Left ventricle myocardium superior (tissue), 1 donor: ENCODE measurements around the gene LZTR1. TPM values are rescaled to one million over a fixed set of nuclear protein-coding genes. Genes with fewer than 3 reads are reported as not detected.

ENCODE experiments used
- ATAC-seq: fragments of 200-7000 bp; cut with Tn5 transposase; one replicate; pipeline ENCODE4 v1.9.1; 2020; ENCODE audit warnings: mild to moderate bottlenecking, moderate library complexity
- DNase-seq: peaks from one replicate; pipeline ENCODE4 v3.0.0-alpha.2; 2020
- intact Hi-C: fragments of 100-400 bp; cut with micrococcal nuclease; formaldehyde crosslinking; loops from one replicate; pipeline ENCODE4 v1.11.0; 2022
- total RNA-seq: library from RNA; stranded (reverse); fragmentation: NEBNext Ultra II Directional; extraction: Animal tissue kit (Norgen Biotek cat#: 25700); gene quantifications from one replicate; pipeline ENCODE4 v1.2.1, GENCODE V29; 2021
- donor health status: DM: no; HTN: yes; CAD: no; lungs with severe emphysema.

LZTR1 gene
- total RNA-seq, 1 donor from 2014 or later, result 24.4 TPM

DNA sequence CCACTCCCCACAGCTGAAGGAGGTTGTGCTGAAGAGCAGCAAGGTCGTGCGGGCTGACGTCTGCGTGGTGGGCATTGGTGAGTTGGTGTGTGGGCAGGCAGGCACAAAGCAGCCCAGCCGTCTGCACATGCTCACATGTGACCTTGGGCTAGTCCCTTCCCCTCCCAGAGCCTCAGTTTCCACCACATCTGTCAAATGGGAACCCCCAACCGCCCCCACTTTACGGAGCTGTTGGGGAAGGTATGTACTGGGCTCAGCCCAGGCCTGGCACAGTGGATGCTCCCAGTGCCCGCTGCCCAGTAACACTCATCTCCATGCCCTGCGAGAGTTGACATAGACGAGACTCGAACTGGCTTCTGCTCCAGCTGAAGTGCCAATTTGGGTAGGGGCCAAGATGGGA, 5.1 kb upstream of the LZTR1 start:
- DNase-seq, result no peak
- intact Hi-C loops, result no loop called here

DNA sequence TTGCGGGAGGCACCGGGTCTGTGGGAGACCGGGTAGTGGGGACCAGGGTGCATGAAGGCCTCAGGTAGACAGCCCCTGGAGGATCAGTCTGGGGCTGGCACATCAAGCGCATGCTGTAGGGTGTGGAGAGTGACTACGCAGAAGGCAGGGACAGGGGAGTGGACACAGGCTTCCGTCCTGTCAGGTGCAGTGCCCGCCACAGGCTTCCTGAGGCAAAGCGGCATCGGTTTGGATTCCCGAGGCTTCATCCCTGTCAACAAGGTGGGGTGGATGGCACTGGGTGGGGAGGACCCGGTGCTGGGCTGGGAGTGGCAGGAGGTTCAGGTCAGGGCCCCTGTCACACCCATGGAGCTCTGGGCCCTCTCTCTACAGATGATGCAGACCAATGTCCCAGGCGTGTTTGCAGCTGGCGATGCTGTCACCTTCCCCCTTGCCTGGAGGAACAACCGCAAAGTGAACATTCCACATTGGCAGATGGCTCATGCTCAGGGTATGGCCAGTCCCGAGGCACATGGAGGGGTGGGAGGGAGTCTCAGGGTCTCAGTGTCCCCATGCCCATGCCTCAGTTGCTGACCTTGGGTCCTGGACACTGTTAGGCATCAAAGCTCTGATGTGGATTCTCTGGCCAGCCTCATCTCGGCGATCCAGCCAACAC, 4.5 kb upstream of the LZTR1 start:
- DNase-seq, result no peak
- intact Hi-C loops, result no loop called here
- ATAC-seq, result no peak

More for the DNA sequence above, 5.1 kb upstream of the LZTR1 start:
- ATAC-seq, result no peak

DNA sequence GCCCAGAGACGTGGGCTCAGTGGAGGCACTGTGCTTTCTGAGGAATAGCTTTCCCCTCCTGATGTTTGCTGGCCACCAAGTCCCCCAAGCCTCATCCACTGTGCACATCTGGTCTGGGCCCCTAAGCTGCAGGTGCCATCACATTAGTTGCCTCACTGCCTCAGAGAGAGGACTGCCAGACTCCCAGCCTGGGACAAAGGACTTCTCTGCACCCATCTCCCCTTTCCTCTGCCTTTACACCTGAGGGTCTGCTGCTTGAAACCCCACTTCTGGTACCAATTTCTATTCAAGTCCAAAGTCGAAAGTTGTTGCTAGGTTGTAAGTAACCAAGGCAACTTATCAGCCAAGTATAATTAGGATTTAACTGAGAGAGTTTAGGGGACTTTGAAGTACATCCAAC, 3.7 kb upstream of the LZTR1 start:
- no peak for ATAC-seq
- DNase-seq, result no peak
- intact Hi-C loops, result no loop called here

DNA sequence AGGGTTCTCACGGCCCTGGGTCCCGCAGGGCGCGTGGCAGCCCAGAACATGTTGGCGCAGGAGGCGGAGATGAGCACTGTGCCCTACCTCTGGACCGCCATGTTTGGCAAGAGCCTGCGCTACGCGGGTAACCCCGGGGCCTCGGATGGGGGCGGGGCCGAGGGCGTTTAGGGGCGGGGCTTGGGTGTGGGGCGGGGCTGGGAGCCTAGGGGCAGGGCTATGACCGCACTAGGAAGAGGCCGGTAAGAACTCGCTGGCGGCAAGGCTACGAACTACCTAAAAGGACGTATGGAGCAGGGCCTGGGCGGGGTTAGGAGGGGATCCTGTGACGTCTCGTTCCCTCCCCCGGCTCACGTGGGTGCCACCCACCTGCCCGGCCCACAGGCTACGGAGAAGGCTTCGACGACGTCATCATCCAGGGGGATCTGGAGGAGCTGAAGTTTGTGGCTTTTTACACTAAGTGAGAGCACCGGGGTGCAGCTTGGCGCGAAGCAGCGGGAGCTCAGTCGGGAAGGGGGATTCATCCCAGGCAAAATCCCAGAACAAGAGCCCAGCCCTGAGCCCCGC, 2.8 kb upstream of the LZTR1 start:
- ATAC-seq (peak; percentile 27), DNase-seq (peak; percentile 68)
- intact Hi-C loops, result no loop called here

DNA sequence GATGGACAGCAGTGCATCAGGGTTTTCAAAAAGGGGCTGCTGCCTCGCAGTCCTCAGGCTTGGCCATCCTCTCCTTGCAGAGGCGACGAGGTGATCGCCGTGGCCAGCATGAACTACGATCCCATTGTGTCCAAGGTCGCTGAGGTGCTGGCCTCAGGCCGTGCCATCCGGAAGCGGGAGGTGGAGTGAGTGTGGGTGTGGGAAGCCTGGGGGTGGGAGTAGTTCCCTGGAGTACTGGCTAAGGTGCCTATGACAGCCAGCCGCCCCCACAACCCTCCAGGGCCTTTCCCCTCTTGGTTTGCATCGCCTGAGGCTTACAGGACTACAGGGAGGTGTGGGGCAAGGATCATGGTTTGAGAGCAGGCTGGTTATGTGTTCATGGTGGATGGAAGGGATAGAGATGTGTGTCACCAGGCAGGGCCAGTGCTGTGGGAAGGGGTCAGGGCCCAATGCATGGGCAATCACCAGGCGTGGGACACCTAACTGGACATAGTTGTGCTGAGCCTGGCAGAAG, 2.1 kb upstream of the LZTR1 start:
- DNase-seq (no peak), ATAC-seq (no peak)
- intact Hi-C loops, result loop anchor here (10.0 kb wide), 1 partner anchor 65 kb away; the partner anchor contains the start of gene CRKL

DNA sequence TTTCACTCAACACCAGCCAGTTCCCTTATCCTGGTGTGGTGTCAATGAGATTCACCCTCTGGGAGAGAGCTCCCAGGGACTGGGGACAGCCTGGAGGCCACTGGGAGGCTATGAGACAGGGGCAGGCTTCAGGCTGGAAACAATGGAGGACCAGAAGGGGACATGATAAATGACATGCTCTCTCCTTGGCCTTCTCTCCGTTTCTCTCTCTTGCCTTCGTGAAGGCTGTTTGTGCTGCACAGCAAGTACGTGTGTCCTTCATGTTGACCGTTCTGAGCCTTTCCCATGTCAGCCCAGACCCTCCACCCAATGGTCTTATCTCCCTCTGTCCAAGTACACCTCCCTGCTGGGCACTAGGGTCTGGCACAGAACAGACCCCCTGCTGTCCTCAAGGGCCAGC, 1.6 kb upstream of the LZTR1 start:
- DNase-seq (no peak), ATAC-seq (no peak)
- intact Hi-C loops, result loop anchor here (10.0 kb wide), 1 partner anchor 66 kb away; the partner anchor contains the start of gene CRKL

DNA sequence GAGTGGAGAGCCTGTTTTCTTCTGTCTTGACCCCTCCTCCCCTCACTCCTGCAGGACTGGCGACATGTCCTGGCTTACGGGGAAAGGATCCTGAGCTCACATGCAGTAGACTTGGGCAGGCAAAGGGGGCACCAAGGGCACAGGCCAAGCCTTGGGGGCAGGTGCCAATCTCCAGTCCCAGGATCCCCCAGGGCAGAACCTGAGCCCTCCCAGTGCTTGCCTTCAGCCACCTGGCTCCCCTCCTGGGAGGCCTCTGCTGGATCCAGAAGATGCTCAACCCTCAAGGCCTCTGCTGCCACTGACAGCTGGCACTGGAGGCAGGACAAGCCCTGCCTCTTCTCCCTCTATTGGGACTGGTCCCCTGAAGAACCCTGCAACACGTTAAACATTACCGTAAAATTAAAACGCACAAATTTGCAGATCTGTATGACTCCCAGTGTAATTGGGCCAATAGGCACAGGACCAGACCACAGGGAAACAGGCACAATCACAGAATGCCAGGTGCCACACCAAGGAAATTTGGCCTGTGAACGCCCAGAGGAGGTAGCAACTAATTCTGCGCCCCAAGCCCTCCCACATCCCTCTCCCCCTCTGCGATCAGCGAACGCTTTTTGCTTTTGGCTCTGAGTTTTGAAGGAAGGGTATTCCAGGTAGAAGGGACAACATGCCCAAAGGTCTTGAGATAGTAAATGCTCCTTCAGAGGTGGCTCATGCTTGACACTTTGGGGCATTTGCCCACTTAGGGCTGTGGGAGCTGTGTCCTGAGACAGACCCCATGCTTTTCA, 967 bp upstream of the LZTR1 start:
- intact Hi-C loops, result loop anchor here (10.0 kb wide), 1 partner anchor 66 kb away; the partner anchor contains the start of gene CRKL
- no peak for ATAC-seq
- DNase-seq, result no peak

DNA sequence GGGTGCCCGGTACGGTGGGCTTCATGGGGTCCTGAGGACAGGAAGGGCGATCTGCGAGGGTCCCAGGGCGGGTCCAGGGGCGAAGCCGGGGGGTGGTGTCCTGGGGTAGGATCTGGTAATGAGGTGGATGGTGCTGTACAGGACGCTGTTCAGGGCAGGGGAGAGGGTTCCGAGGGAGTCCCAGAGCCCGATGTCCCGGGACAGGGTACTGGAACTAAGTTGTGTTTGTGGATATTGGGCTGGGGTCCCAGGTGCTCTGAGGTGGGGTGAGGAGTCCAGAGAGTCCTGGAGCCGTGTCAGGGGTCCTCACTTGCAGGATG, 426 bp downstream of the LZTR1 start:
- DNase-seq (no peak), ATAC-seq (peak; percentile 12)
- intact Hi-C loops, result loop anchor here (10.0 kb wide), 1 partner anchor 68 kb away; the partner anchor contains the start of gene CRKL

DNA sequence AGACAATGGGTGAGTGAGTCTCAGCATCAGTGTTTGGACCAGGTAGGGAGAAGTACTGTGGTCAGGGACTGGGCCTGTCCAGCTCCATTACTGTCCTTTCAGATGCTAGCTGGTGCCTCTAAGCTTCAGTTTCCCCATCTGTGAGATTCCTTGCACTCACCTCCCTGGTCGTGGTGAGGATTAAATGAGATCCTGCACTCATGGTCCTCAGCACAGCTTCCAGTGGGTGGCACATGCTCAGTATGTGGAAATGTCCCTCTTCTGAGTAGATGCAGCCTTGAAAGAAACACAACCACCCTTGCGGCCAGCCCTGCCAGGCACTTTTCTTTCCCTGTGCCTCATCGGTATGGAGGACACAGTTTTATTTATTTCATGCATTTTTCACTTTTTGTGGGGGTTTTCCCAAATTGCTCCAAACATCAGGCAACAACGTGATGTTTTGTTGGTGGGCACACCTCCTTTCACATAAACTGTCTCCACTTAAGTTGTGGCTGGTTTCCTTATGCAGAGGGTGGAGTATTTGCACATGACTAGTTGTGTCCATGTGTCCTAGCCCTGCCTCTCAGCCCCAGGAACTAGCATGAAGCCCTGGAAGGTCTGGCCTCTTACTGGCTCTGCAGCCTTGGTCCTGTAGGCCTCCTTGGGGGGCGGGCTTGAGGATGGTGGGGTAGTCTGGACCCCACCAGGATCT, 1.1 kb downstream of the LZTR1 start:
- no peak for ATAC-seq

DNA sequence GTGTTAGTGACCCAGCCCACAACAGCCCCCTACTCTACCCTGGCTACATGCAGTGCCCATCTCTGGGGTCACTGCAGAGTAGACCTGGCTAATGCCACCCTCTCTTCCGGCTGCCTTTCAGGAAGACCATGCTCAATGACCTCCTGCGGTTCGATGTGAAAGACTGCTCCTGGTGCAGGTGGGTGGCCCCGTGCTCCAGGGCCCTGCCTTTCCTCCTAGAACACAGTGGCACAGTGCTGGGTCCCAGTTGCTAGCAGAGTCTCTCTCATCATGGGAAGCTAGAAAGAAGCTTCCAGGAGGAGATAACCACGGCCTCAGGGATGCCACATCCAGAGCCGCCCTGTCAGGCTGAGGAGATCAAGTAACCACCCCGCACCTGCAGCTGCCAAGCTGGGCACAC, 3.6 kb downstream of the LZTR1 start:
- ATAC-seq (no peak), DNase-seq (no peak)
- intact Hi-C loops, result loop anchor here (10.0 kb wide), 1 partner anchor 71 kb away; the partner anchor contains the start of gene CRKL

More for the DNA sequence above, 1.1 kb downstream of the LZTR1 start:
- intact Hi-C loops, result loop anchor here (10.0 kb wide), 1 partner anchor 68 kb away; the partner anchor contains the start of gene CRKL
- no peak for DNase-seq

DNA sequence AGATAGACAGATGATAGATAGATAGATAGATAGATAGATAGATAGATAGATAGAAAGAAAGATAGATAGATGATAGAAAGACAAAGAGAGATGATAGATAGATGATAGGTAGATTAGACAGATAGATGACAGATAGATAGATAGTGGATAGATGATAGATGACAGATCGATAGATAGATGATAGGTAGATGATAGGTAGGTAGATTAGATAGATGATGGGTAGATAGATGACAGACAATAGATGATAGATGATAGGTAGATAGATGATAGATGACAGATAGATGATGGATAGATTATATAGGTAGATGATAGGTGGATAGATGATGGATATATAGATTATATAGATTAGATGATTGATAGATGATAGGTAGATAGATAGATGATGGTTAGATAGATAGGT, 4.3 kb downstream of the LZTR1 start:
- ATAC-seq (no peak), DNase-seq (no peak)
- intact Hi-C loops, result loop anchor here (10.0 kb wide), 1 partner anchor 72 kb away; the partner anchor contains the start of gene CRKL

DNA sequence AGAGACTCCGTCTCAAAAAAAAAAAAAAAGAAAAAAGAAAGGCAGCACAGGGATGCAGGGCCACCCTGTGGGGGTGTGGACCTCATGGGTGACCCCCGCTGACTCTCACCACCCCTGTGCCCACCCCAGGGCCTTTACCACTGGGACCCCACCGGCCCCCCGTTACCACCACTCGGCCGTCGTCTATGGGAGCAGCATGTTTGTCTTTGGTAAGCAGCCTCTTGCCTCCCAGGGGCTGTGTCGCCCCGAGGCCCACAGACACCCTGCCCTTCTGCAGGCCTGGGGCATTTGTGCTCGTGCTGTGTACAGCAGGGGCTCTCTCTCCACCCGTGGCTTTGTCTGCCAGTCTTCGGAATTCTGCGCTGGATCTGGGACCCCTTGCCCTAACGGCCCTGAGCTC, 5.3 kb downstream of the LZTR1 start:
- no peak for ATAC-seq
- no peak for DNase-seq
- intact Hi-C loops, result loop anchor here (10.0 kb wide), 1 partner anchor 73 kb away; the partner anchor contains the start of gene CRKL

DNA sequence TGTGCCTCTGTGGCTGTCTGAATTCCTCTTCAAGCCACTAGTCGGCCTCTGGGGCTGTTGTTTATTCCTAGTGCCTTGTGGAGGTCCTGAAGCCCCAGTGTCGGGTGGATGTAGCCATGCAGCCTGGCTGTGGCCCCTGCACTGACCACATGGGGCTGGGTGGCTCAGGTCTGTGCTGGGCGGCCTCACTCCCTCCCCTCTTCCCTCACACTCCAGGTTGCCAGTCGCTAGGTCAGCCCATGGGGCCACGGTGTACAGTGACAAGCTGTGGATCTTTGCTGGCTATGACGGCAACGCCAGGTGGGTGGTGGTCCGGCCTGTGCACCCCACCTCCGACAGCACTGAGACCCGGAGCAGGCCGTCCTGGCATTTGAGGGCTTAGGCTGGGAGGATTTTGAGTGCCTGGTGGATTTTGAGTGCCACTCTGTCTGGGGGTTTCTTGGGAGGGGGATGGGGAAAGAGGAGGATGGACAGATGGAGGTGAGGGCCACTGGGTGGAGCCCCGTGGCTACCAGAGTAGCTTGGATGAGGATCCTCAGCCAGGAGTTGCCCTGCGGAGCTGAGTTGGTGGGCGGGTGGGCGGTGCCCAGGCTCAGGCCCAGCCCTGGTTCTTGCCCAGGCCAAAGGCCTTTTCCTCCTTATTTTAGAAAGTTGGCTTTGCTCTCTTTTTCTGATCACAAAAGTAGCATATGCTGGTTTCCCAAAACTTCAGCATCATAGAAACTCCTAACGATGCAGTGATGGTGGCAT, 6.7 kb downstream of the LZTR1 start:
- intact Hi-C loops, result loop anchor here (10.0 kb wide), 1 partner anchor 74 kb away; the partner anchor contains the start of gene CRKL
- ATAC-seq (no peak), DNase-seq (no peak)

DNA sequence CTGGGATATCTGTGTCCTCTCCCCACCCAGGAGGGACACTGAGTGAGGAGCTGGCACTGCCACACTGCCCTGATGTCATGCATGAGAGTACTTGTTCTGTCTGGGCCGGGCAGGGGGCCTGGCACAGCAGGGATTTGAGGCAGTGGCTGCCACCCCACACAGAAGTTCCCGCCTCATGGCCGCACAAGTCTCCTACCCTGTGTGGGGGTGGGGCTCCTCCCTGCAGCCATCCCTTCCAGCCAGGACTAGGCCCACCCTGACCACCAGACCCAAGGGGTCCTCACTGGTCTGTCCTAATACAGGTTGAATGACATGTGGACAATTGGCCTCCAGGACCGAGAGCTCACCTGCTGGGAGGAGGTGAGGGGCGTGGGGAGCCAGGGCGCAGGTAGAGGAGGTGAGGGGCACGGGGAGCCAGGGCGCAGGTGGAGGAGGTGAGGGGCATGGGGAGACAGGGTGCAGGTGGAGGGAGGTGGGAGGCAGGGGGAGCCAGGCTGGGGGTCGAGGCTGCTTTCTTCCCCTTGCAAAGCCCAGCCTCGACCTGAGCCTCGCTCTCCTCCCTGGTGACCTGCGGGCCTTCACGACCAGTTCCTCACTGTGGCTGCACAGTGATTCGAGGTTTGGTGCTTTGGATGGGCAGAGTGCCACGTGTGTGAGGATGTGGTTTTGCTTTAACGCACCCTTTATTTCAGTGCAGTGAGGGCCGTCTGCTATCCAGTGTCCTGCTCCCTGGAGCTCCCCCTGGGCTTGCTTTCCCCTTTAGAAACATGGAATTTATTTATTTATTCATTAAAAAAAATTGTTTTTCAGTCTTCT, 7.4 kb downstream of the LZTR1 start:
- intact Hi-C loops, result loop anchor here (10.0 kb wide), 1 partner anchor 75 kb away; the partner anchor contains the start of gene CRKL
- no peak for ATAC-seq
- DNase-seq, result no peak

DNA sequence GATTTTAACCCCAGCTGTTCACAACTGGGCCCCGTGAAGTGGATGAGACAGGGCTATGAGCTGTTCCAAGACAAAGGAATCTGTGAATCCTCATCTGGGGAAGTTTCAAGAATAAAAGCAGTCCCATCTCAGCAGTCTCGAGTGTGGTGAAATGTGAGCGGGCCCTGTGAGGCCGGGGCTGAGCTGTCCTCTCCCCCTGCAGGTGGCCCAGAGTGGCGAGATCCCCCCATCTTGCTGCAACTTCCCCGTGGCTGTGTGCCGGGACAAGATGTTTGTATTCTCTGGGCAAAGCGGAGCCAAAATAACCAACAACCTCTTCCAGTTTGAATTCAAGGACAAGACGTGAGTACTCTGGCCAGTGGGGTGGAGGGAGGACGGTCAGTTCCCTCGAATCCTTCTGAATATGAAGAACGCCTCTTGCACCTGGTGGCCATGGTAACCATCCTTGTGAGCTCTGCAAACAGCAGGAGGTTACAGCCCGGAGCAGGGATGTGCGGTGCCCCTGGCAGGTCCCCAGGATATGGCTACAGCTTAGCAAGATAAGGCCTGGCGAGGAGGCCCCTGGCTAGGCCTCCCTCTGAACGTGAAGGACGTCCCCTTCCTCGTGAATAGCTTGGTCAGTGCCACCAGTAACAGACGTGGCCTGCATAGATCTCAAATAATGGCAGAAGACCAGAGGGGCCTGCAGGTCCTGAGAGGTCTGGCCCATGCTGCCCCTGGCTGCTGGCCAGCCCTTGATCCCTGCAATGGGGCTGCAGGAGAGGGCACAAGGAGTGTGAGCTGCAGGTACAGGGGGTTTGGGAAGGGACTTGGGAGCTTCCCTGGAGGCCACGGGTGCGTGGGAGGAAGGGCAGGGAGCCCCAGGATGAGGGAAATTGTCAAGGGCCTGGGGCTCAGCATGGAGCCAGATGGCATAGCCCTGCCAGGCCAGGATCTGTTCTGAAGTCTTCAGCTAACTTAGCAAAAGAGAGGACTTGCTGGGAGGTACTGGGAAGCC, 8.4 kb downstream of the LZTR1 start:
- intact Hi-C loops, result no loop called here
- no peak for ATAC-seq

DNA sequence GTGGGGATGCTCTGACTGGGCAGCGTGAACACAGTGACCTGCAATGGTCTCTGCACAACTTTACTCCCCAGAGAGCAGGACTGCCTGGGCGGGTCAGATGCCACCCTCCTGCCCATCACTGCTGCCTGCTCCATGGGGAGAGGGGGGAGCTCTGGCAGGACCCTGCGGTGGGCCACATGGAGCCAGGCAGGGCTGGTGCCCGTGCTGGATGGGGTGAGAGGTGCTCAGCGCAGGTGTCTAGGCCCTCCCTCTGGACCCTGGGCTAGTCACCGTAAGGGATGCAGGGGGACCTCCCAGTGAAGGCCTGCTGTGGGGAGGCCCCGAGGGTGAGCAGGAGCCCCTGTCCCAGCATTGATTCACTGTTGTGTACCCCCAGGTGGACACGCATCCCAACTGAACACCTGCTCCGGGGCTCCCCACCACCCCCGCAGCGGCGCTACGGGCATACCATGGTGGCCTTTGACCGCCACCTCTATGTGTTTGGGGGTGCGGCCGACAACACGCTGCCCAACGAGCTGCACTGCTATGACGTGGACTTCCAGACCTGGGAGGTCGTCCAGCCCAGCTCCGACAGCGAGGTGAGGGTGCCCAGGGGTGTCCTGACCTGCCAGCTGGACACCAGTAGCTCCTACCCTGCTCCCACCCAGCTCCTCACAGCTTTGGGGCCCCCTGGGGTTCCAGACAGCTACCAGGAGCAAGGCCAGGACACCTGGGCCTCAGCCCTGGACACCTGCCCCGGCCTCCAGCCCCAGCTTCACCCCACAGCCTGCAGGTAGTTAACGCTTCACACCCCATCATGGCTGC, 9.4 kb downstream of the LZTR1 start:
- ATAC-seq (no peak), DNase-seq (no peak)
- intact Hi-C loops, result no loop called here

More for the DNA sequence above, 8.4 kb downstream of the LZTR1 start:
- DNase-seq, result no peak
